WTC11 (cell line): ENCODE measurements around the gene MOV10L1. TPM values are rescaled to one million over a fixed set of nuclear protein-coding genes. Genes with fewer than 3 reads are reported as not detected.
"Not testable (repeated sequence)": the region's sequence is repeated elsewhere in the genome, so short reads cannot be mapped to it uniquely, and the experiment has no call there.

Source experiments
- ATAC-seq: fragments of 200-7000 bp; cut with Tn5 transposase; 2 replicates; pipeline ENCODE4 v1.10.0; 2021; ENCODE audit warnings: mild to moderate bottlenecking, moderate library complexity
- CTCF ChIA-PET: fragments of 300-600 bp; sonication (Branson Sonifier 250); formaldehyde crosslinking; loops from one replicate; lab custom pipeline; 2021; ENCODE audit warnings: antibody characterized with exemption; lab: Charles Lee
- POLR2A ChIA-PET: fragments of 350-600 bp; sonication (Branson Sonifier 250); formaldehyde crosslinking; loops from one replicate; lab custom pipeline; 2021; ENCODE audit warnings: antibody characterized with exemption; lab: Charles Lee
- DNase-seq: peaks from one replicate; pipeline ENCODE4 v3.0.0; 2021; ENCODE audit warnings: low spot score
- H3K27ac Mint-ChIP-seq: 2 replicates; pipeline ENCODE4 v1.8.0; 2021; ENCODE audit warnings: mixed read lengths
- H3K27me3 Mint-ChIP-seq: 2 replicates; pipeline ENCODE4 v1.8.0; 2021; ENCODE audit warnings: low read depth, mild to moderate bottlenecking, moderate library complexity, mixed read lengths
- H3K36me3 Mint-ChIP-seq: 2 replicates; pipeline ENCODE4 v1.8.0; 2021; ENCODE audit warnings: mixed read lengths
- H3K4me1 Mint-ChIP-seq: 2 replicates; pipeline ENCODE4 v1.8.0; 2022; ENCODE audit warnings: mixed read lengths
- H3K4me3 Mint-ChIP-seq: 2 replicates; pipeline ENCODE4 v1.8.0; 2021; ENCODE audit warnings: mild to moderate bottlenecking, moderate library complexity, mixed read lengths
- H3K9me3 Mint-ChIP-seq: 2 replicates; pipeline ENCODE4 v1.8.0; 2021; ENCODE audit warnings: mixed read lengths
- AFF4 ChIP-seq: sonication (generic); formaldehyde crosslinking; IDR thresholded peaks from 2 replicates; pipeline ENCODE4 v1.8.1; 2023; ENCODE audit warnings: mild to moderate bottlenecking, missing genetic modification reagents, borderline replicate concordance
- CREM ChIP-seq: sonication (generic); formaldehyde crosslinking; IDR thresholded peaks from 2 replicates; pipeline ENCODE4 v1.8.1; 2022; ENCODE audit warnings: mild to moderate bottlenecking, missing genetic modification reagents, moderate library complexity
- E2F5 ChIP-seq: sonication (generic); formaldehyde crosslinking; IDR thresholded peaks from 2 replicates; pipeline ENCODE4 v1.8.1; 2022; ENCODE audit warnings: mild to moderate bottlenecking, moderate library complexity, missing genetic modification reagents
- ESRRA ChIP-seq: sonication (generic); formaldehyde crosslinking; IDR thresholded peaks from 2 replicates; pipeline ENCODE4 v1.8.1; 2022; ENCODE audit warnings: mild to moderate bottlenecking, missing genetic modification reagents, borderline replicate concordance
- FOXJ3 ChIP-seq: sonication (generic); formaldehyde crosslinking; IDR thresholded peaks from 2 replicates; pipeline ENCODE4 v1.9.0; 2021; ENCODE audit warnings: missing genetic modification reagents, mild to moderate bottlenecking, borderline replicate concordance
- GRHL2 ChIP-seq: fragments of 250-450 bp; sonication (Bioruptor Pico); IDR thresholded peaks from 2 replicates; pipeline ENCODE4 v1.8.0; 2022; ENCODE audit warnings: mild to moderate bottlenecking, moderate library complexity; ENCODE audit not compliant: insufficient replicate concordance, severe bottlenecking
- GTF2I ChIP-seq: fragments of 250-450 bp; sonication (Bioruptor Pico); conservative IDR thresholded peaks from 2 replicates; pipeline ENCODE4 v1.4.0; 2021; ENCODE audit warnings: mild to moderate bottlenecking
- IRF2 ChIP-seq: sonication (generic); formaldehyde crosslinking; IDR thresholded peaks from 2 replicates; pipeline ENCODE4 v1.8.0; 2022; ENCODE audit warnings: low read depth, missing genetic modification reagents, borderline replicate concordance
- NR1H2 ChIP-seq: sonication (generic); formaldehyde crosslinking; IDR thresholded peaks from 2 replicates; pipeline ENCODE4 v1.9.0; 2021; ENCODE audit warnings: mild to moderate bottlenecking, moderate library complexity, missing genetic modification reagents
- OVOL2 ChIP-seq: fragments of 250-450 bp; sonication (Bioruptor Pico); IDR thresholded peaks from 2 replicates; pipeline ENCODE4 v1.9.0; 2021; ENCODE audit warnings: mild to moderate bottlenecking, borderline replicate concordance
- RELA ChIP-seq: sonication (generic); formaldehyde crosslinking; IDR thresholded peaks from 2 replicates; pipeline ENCODE4 v1.8.1; 2022; ENCODE audit warnings: missing genetic modification reagents, mild to moderate bottlenecking, borderline replicate concordance
- SMAD3 ChIP-seq: sonication (generic); formaldehyde crosslinking; IDR thresholded peaks from 2 replicates; pipeline ENCODE4 v1.8.0; 2022; ENCODE audit warnings: missing genetic modification reagents, mild to moderate bottlenecking, borderline replicate concordance
- SOX15 ChIP-seq: fragments of 250-450 bp; sonication (Bioruptor Pico); IDR thresholded peaks from 2 replicates; pipeline ENCODE4 v1.9.0; 2021; ENCODE audit warnings: mild to moderate bottlenecking
- TEAD4 ChIP-seq: sonication (generic); formaldehyde crosslinking; IDR thresholded peaks from 2 replicates; pipeline ENCODE4 v1.8.0; 2022; ENCODE audit warnings: mild to moderate bottlenecking, missing genetic modification reagents
- ZBTB21 ChIP-seq: sonication (generic); formaldehyde crosslinking; IDR thresholded peaks from 2 replicates; pipeline ENCODE4 v1.8.1; 2023; ENCODE audit warnings: mild to moderate bottlenecking, missing genetic modification reagents, borderline replicate concordance
- ZMAT4 ChIP-seq: fragments of 250-450 bp; sonication (Bioruptor Pico); IDR thresholded peaks from 2 replicates; pipeline ENCODE4 v1.9.0; 2021; ENCODE audit warnings: mild to moderate bottlenecking
- ZNF138 ChIP-seq: sonication (generic); formaldehyde crosslinking; conservative IDR thresholded peaks from 2 replicates; pipeline ENCODE4 v1.8.1; 2022; ENCODE audit warnings: mild to moderate bottlenecking, moderate library complexity, missing genetic modification reagents
- ZNF219 ChIP-seq: sonication (generic); formaldehyde crosslinking; IDR thresholded peaks from 2 replicates; pipeline ENCODE4 v1.8.0; 2023; ENCODE audit warnings: missing genetic modification reagents, mild to moderate bottlenecking, borderline replicate concordance
- ZNF281 ChIP-seq: sonication (generic); formaldehyde crosslinking; IDR thresholded peaks from 2 replicates; pipeline ENCODE4 v1.8.0; 2023; ENCODE audit warnings: mild to moderate bottlenecking, missing genetic modification reagents
- ZNF423 ChIP-seq: fragments of 250-450 bp; sonication (Bioruptor Pico); IDR thresholded peaks from 2 replicates; pipeline ENCODE4 v2.1.2; 2022; ENCODE audit warnings: mild to moderate bottlenecking, moderate library complexity
- total RNA-seq: library from RNA; stranded (reverse); gene quantifications from 3 replicates; pipeline ENCODE4 v1.2.3, GENCODE V29; 2021

MOV10L1 gene
- total RNA-seq, 1 experiment from 2014 or later = not detected

- TF ChIP-seq TEAD4 (CRISPR knock-in tag) = no peak
- no peak for TF ChIP-seq RELA
- TF ChIP-seq, all 79 proteins: peak for 0
Observed at GRCh38 chr22:50165436-50166123, 75.8 kb downstream of the MOV10L1 start (continued).

- H3K27ac Mint-ChIP-seq = no peak overlapping the region
- TF ChIP-seq ZMAT4 (CRISPR knock-in tag) (no peak), ZNF219 (no peak), CREM (no peak), ZNF281 (CRISPR knock-in tag) (no peak), AFF4 (CRISPR knock-in tag) (no peak)
- TF ChIP-seq, all 79 proteins: peak for 0
- DNase-seq (no peak), ATAC-seq (no peak)
- Mint-ChIP-seq H3K4me3 (peak overlapping the region; percentile 46), H3K9me3 (no peaks in the 10 kb centered on the region), H3K36me3 (no peaks in the 10 kb centered on the region), H3K4me1 (peaks cover 3% of the 10 kb centered on the region; the same call in 1 of the 2 replicates), H3K27me3 (peaks cover 25% of the 10 kb centered on the region)
- POLR2A ChIA-PET = no interaction called here
- CTCF ChIA-PET = no interaction called here
Observed at GRCh38 chr22:50167689-50168489, 78.1 kb downstream of the MOV10L1 start.

- POLR2A ChIA-PET, H3K4me1 Mint-ChIP-seq, DNase-seq, H3K9me3 Mint-ChIP-seq, H3K36me3 Mint-ChIP-seq, H3K27ac Mint-ChIP-seq, ATAC-seq, CTCF ChIA-PET: not testable (repeated sequence)
- Mint-ChIP-seq H3K27me3 (peaks cover 25% of the 10 kb centered on the region), H3K4me3 (peak overlapping the region; percentile 64)
Observed at GRCh38 chr22:50168490-50169180, 78.8 kb downstream of the MOV10L1 start.

- H3K4me3 Mint-ChIP-seq = peak overlapping the region; percentile 64
- no peak overlapping the region for H3K27ac Mint-ChIP-seq
- H3K4me1 Mint-ChIP-seq = peaks cover 3% of the 10 kb centered on the region; the same call in 1 of the 2 replicates
- ChIA-PET CTCF (no interaction called here), POLR2A (no interaction called here)
- no peaks in the 10 kb centered on the region for H3K9me3 Mint-ChIP-seq
- DNase-seq (no peak), ATAC-seq (peak; percentile 13; the same call in 1 of the 2 replicates)
- no peaks in the 10 kb centered on the region for H3K36me3 Mint-ChIP-seq
- H3K27me3 Mint-ChIP-seq = peaks cover 25% of the 10 kb centered on the region
- TF ChIP-seq SMAD3 (CRISPR knock-in tag) = no peak
- TF ChIP-seq OVOL2 (CRISPR knock-in tag) = no peak
- no peak for TF ChIP-seq SOX15 (CRISPR knock-in tag)
- no peak for TF ChIP-seq IRF2 (CRISPR knock-in tag)
- no peak for TF ChIP-seq GRHL2 (CRISPR knock-in tag)
- no peak for TF ChIP-seq NR1H2 (CRISPR knock-in tag)
- TF ChIP-seq ZNF423 (CRISPR knock-in tag) = no peak
- no peak for TF ChIP-seq GTF2I (CRISPR knock-in tag)
- no peak for TF ChIP-seq FOXJ3 (CRISPR knock-in tag)
- TF ChIP-seq ZBTB21 (CRISPR knock-in tag) = no peak
- TF ChIP-seq E2F5 (CRISPR knock-in tag) = no peak
- no peak for TF ChIP-seq ESRRA (CRISPR knock-in tag)
- no peak for TF ChIP-seq ZNF138 (CRISPR knock-in tag)
Observed at GRCh38 chr22:50169181-50169759, 79.5 kb downstream of the MOV10L1 start.
